ENCODE measurements around the gene NOS3. TPM values are rescaled to one million over a fixed set of nuclear protein-coding genes. Genes with fewer than 3 reads are reported as not detected.

Gene NOS3
- total RNA-seq, 1 experiment from 2014 or later: 0.71 TPM

DNA sequence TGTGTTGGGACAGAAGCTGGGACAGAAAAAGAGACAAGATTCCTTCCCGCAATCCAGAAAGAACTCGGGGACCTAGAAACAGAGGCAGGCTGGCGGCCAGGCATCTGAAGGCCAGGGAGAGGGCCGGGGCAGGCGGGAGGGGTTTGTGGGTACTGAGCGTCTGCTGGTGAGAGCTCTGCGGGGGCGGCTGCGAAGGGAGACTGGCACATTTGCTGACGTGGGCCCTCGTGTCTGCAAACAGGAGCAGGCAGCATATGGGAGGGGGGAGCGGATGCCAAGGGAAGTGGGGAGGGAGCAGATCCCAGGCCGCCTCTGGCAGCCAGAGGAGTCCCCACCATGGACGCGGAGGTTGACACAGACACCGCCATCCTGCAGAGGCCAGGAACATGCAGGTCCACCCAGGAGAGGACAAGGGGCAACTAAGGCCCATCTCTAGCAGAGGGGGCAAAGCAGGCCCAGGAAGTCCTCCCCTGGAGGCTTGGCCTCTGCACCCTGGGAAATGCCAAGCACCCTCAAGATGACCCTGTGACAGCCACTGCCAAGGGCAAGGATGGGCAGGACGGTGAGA, 44.9 kb upstream of the NOS3 start:
- H3K4me1 Mint-ChIP-seq (ENCODE audit: low read depth, unreplicated experiment): no peaks in the 10 kb centered on the region
- H3K9me3 Mint-ChIP-seq (ENCODE audit: low read depth, unreplicated experiment): no peaks in the 10 kb centered on the region
- BruUV-seq (replicated peaks): no TSS peak
- no peaks in the 10 kb centered on the region for H3K36me3 Mint-ChIP-seq (ENCODE audit: insufficient read depth, unreplicated experiment)
- H3K27ac Mint-ChIP-seq (ENCODE audit: unreplicated experiment): no peak overlapping the region
- H3K4me3 Mint-ChIP-seq (ENCODE audit: low read depth, unreplicated experiment): no peak overlapping the region
- TF ChIP-seq, protein P1, sequence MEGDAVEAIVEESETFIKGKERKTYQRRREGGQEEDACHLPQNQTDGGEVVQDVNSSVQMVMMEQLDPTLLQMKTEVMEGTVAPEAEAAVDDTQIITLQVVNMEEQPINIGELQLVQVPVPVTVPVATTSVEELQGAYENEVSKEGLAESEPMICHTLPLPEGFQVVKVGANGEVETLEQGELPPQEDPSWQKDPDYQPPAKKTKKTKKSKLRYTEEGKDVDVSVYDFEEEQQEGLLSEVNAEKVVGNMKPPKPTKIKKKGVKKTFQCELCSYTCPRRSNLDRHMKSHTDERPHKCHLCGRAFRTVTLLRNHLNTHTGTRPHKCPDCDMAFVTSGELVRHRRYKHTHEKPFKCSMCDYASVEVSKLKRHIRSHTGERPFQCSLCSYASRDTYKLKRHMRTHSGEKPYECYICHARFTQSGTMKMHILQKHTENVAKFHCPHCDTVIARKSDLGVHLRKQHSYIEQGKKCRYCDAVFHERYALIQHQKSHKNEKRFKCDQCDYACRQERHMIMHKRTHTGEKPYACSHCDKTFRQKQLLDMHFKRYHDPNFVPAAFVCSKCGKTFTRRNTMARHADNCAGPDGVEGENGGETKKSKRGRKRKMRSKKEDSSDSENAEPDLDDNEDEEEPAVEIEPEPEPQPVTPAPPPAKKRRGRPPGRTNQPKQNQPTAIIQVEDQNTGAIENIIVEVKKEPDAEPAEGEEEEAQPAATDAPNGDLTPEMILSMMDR (IDR thresholded peaks at IDR 0.05; ENCODE audit: unreplicated experiment): no peak
- peaks cover 72% of the 10 kb centered on the region for H3K27me3 Mint-ChIP-seq (ENCODE audit: unreplicated experiment)
- CTCF ChIA-PET: interaction anchor here (1.4 kb wide), 1 partner anchor 42 kb away, joined by 4 read pairs; no protein-coding TSS in a partner anchor
- intact Hi-C loops (cut with micrococcal nuclease; ENCODE audit: unreplicated experiment): no loop called here
- no peak for DNase-seq

DNA sequence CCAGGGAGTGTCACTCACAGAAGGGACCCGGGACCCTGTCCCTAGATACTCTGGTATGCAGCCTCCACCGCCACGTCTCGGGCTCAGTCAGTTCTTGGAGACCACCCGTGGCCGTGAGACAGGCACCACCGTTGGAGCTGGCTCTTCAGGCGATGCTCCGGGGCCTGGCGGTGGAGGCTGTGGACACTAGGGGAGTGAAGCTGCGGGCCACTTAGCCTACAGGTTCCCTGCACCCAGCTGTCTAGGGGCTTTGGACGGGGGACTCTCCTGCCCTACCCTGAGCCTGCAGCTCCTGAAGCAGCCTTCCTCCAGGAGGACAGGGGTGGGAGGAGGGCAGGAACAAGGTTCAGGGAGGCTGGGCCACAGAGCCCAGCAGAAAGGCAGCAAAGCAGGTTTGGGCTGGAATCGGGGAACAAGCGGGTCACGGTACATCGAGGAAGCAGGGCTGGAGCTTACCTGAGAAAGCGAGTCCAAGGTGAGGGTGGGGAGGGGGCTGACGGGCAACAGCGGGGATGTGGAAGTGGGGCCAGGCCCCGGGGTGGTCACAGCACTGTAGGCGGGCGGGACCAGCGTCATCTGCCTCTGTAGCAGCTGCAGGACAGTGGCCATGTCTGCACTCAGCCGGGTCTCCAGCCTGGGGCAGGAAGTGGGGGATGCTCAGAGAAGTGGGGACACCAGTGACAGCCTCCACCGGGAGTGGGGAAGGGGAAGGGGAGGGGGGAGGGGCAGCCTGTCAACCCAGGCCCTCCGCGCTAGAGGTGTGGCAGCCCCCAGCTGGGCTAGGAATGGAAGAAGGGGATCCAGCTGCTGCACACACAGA, 44.2 kb upstream of the NOS3 start:
- Mint-ChIP-seq H3K4me1 (ENCODE audit: low read depth, unreplicated experiment) (no peaks in the 10 kb centered on the region), H3K27me3 (ENCODE audit: unreplicated experiment) (peaks cover 72% of the 10 kb centered on the region), H3K9me3 (ENCODE audit: low read depth, unreplicated experiment) (no peaks in the 10 kb centered on the region), H3K36me3 (ENCODE audit: insufficient read depth, unreplicated experiment) (no peaks in the 10 kb centered on the region), H3K27ac (ENCODE audit: unreplicated experiment) (no peak overlapping the region), H3K4me3 (ENCODE audit: low read depth, unreplicated experiment) (no peak overlapping the region)
- TF ChIP-seq, protein P1 (IDR thresholded peaks at IDR 0.05; ENCODE audit: unreplicated experiment): no peak
- CTCF ChIA-PET: interaction anchor here (1.0 to 1.4 kb wide), 2 partner anchors 43 to 177 kb away, joined by 3 to 4 read pairs; no protein-coding TSS in a partner anchor
- intact Hi-C loops (cut with micrococcal nuclease; ENCODE audit: unreplicated experiment): loop anchor here (1.0 kb wide), 1 partner anchor 48 kb away; no protein-coding TSS in a partner anchor
- BruUV-seq (replicated peaks): no TSS peak
- DNase-seq: no peak

DNA sequence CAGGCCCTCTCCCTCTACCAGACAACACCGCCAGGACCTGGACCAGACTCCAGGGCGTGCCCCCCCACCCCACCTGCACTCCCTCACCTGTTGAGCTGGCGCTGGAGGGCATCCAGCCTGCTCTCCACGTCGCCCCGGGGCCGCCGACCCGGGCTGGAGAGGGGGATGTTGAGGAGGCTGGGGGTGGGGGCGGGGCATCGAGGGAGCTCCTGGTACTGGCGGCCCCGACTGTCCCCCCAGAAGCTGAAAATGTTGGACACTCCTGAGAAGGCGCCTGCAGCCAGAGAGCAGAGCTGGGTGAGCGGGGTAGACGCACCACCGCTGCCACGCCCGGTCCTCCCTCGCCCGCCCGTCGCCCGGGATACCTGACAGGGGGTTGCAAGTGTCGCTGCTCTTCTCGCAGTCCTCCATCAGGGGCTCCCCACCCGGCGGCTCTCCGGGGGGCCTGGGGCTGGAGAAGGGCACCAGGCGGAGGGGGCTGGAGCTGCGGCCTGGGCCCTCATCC, 43.5 kb upstream of the NOS3 start:
- Mint-ChIP-seq H3K36me3 (ENCODE audit: insufficient read depth, unreplicated experiment) (no peaks in the 10 kb centered on the region), H3K4me1 (ENCODE audit: low read depth, unreplicated experiment) (no peaks in the 10 kb centered on the region), H3K9me3 (ENCODE audit: low read depth, unreplicated experiment) (no peaks in the 10 kb centered on the region), H3K27me3 (ENCODE audit: unreplicated experiment) (peaks cover 74% of the 10 kb centered on the region), H3K4me3 (ENCODE audit: low read depth, unreplicated experiment) (no peak overlapping the region), H3K27ac (ENCODE audit: unreplicated experiment) (no peak overlapping the region)
- no TSS peak for BruUV-seq (replicated peaks)
- no peak for DNase-seq
- CTCF ChIA-PET: interaction anchor here (1.0 kb wide), 1 partner anchor 177 kb away, joined by 3 read pairs; no protein-coding TSS in a partner anchor
- TF ChIP-seq, protein P1 (IDR thresholded peaks at IDR 0.05; ENCODE audit: unreplicated experiment): no peak
- intact Hi-C loops (cut with micrococcal nuclease; ENCODE audit: unreplicated experiment): loop anchor here (1.0 kb wide), 1 partner anchor 49 kb away; no protein-coding TSS in a partner anchor

DNA sequence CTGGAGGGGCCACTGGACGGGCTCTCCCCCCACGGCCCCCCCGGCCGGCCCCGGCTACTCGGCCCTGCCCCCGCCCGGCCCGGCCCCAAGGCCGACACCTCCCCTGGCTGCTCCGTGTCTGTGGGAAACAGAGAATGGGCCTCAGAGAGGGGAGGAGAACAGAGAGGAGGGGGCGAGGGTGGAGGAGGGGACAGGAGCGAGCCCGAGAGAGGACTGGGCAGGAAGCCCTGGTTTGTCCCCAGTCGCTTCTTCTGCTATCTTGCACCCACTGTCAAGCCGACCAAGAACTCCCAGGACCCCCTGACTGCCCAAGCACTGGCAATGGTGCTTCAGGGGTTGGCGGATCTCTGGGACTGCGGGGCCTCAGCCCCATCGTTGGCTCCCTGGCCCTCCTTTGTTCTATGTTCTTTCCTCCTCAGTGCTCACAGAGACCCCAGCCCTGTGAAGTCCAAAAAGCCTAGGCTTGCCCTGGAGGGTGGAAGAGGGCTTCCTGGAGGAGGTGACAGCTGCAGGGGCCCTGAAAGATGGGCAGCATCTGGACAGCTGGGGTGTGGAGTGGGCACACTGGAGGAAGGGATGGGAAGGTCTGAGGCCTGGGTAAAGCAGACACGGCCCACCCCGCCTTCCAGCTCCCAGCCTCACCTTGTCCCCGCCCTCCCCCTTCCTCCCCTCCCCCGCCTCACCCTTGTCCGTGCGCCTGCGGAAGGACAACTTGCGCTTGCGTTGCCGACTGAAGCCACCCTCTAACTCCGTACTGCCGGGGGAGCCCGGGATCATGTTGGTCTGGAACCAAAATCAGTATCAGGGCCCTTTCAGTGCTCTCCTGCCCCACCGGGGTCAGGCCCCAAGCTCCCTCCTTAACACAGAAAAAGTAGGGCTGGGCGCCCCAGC, 42.8 kb upstream of the NOS3 start:
- CTCF ChIA-PET: interaction anchor here (0.8 to 1.0 kb wide), 2 partner anchors 14 to 176 kb away, joined by 3 read pairs; no protein-coding TSS in a partner anchor
- Mint-ChIP-seq H3K36me3 (ENCODE audit: insufficient read depth, unreplicated experiment) (no peaks in the 10 kb centered on the region), H3K4me1 (ENCODE audit: low read depth, unreplicated experiment) (no peaks in the 10 kb centered on the region), H3K27me3 (ENCODE audit: unreplicated experiment) (peaks cover 82% of the 10 kb centered on the region), H3K4me3 (ENCODE audit: low read depth, unreplicated experiment) (no peak overlapping the region), H3K9me3 (ENCODE audit: low read depth, unreplicated experiment) (no peaks in the 10 kb centered on the region), H3K27ac (ENCODE audit: unreplicated experiment) (no peak overlapping the region)
- TF ChIP-seq, protein P1 (IDR thresholded peaks at IDR 0.05; ENCODE audit: unreplicated experiment): no peak
- no peak for DNase-seq
- BruUV-seq (replicated peaks): no TSS peak
- intact Hi-C loops (cut with micrococcal nuclease; ENCODE audit: unreplicated experiment): loop anchor here (1.0 kb wide), 1 partner anchor 50 kb away; no protein-coding TSS in a partner anchor

Measured in Calu3 (cell line).